ENCODE data around the gene APPBP2. TPM values are rescaled to one million over a fixed set of nuclear protein-coding genes. Genes with fewer than 3 reads are reported as not detected.

The APPBP2 gene
- total and polyA plus RNA-seq, 2 of the 8 experiments (the other 6 are each of a cell fraction or from before 2014, with no cell fraction given), result 3.3 to 18.0 TPM

DNA sequence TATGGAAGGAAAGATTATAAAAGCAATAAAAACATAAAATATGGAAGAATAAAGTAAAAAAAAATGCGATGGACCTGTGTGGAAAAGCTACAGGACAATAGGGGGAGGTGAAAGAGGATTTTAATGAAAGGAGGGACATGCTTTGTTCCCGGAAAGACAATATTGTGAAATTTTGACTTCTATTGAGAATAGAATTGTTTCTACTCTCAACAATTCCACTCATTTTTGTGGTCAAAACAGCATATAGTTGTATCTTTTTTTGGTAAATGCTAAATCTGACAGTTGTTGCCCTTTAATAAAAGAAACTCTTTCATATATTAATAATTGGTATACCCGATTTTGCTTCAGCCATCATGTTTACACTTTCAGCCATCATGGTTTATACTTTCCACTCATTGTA, 22.9 kb upstream of the APPBP2 start (continued):
- TF ChIP-seq, protein P1, sequence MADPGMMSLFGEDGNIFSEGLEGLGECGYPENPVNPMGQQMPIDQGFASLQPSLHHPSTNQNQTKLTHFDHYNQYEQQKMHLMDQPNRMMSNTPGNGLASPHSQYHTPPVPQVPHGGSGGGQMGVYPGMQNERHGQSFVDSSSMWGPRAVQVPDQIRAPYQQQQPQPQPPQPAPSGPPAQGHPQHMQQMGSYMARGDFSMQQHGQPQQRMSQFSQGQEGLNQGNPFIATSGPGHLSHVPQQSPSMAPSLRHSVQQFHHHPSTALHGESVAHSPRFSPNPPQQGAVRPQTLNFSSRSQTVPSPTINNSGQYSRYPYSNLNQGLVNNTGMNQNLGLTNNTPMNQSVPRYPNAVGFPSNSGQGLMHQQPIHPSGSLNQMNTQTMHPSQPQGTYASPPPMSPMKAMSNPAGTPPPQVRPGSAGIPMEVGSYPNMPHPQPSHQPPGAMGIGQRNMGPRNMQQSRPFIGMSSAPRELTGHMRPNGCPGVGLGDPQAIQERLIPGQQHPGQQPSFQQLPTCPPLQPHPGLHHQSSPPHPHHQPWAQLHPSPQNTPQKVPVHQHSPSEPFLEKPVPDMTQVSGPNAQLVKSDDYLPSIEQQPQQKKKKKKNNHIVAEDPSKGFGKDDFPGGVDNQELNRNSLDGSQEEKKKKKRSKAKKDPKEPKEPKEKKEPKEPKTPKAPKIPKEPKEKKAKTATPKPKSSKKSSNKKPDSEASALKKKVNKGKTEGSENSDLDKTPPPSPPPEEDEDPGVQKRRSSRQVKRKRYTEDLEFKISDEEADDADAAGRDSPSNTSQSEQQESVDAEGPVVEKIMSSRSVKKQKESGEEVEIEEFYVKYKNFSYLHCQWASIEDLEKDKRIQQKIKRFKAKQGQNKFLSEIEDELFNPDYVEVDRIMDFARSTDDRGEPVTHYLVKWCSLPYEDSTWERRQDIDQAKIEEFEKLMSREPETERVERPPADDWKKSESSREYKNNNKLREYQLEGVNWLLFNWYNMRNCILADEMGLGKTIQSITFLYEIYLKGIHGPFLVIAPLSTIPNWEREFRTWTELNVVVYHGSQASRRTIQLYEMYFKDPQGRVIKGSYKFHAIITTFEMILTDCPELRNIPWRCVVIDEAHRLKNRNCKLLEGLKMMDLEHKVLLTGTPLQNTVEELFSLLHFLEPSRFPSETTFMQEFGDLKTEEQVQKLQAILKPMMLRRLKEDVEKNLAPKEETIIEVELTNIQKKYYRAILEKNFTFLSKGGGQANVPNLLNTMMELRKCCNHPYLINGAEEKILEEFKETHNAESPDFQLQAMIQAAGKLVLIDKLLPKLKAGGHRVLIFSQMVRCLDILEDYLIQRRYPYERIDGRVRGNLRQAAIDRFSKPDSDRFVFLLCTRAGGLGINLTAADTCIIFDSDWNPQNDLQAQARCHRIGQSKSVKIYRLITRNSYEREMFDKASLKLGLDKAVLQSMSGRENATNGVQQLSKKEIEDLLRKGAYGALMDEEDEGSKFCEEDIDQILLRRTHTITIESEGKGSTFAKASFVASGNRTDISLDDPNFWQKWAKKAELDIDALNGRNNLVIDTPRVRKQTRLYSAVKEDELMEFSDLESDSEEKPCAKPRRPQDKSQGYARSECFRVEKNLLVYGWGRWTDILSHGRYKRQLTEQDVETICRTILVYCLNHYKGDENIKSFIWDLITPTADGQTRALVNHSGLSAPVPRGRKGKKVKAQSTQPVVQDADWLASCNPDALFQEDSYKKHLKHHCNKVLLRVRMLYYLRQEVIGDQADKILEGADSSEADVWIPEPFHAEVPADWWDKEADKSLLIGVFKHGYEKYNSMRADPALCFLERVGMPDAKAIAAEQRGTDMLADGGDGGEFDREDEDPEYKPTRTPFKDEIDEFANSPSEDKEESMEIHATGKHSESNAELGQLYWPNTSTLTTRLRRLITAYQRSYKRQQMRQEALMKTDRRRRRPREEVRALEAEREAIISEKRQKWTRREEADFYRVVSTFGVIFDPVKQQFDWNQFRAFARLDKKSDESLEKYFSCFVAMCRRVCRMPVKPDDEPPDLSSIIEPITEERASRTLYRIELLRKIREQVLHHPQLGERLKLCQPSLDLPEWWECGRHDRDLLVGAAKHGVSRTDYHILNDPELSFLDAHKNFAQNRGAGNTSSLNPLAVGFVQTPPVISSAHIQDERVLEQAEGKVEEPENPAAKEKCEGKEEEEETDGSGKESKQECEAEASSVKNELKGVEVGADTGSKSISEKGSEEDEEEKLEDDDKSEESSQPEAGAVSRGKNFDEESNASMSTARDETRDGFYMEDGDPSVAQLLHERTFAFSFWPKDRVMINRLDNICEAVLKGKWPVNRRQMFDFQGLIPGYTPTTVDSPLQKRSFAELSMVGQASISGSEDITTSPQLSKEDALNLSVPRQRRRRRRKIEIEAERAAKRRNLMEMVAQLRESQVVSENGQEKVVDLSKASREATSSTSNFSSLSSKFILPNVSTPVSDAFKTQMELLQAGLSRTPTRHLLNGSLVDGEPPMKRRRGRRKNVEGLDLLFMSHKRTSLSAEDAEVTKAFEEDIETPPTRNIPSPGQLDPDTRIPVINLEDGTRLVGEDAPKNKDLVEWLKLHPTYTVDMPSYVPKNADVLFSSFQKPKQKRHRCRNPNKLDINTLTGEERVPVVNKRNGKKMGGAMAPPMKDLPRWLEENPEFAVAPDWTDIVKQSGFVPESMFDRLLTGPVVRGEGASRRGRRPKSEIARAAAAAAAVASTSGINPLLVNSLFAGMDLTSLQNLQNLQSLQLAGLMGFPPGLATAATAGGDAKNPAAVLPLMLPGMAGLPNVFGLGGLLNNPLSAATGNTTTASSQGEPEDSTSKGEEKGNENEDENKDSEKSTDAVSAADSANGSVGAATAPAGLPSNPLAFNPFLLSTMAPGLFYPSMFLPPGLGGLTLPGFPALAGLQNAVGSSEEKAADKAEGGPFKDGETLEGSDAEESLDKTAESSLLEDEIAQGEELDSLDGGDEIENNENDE (IDR thresholded peaks at IDR 0.05; ENCODE audit: insufficient replicate concordance, low read length), result no peak
- no peak for TF ChIP-seq SIX5 (IDR thresholded peaks at IDR 0.05; ENCODE audit: low read depth, low read length)
- TF ChIP-seq SP1 (IDR thresholded peaks at IDR 0.05; ENCODE audit: low read depth, low read length), result no peak
- TF ChIP-seq MAFK (IDR thresholded peaks at IDR 0.05; ENCODE audit: low read depth, low read length), result no peak
- no peak for TF ChIP-seq PHF8 (conservative IDR thresholded peaks at IDR 0.05; ENCODE audit: low read depth, low read length)
- no peak for TF ChIP-seq CREB1 (IDR thresholded peaks at IDR 0.05)
- no peak for TF ChIP-seq ATF2 (IDR thresholded peaks at IDR 0.05; ENCODE audit: low read length)
- no peak for TF ChIP-seq SIN3A (conservative IDR thresholded peaks at IDR 0.05 in 1 of 2, IDR thresholded peaks at IDR 0.05 in 1 of 2; ENCODE audit: low read depth in 1 of 2, low read length in 2 of 2)
- TF ChIP-seq BRCA1 (IDR thresholded peaks at IDR 0.05; ENCODE audit: low read depth, low read length), result no peak
- TF ChIP-seq BCL11A (IDR thresholded peaks at IDR 0.05; ENCODE audit: low read depth in 2 of 2, low read length in 2 of 2), result no peak

All from H1 (cell line).